ENCODE data around the gene TENM3.

The TENM3 gene

GRCh38 chr4:182604161-182604622, 361.0 kb downstream of the TENM3 start:
- TF ChIP-seq, protein P1, sequence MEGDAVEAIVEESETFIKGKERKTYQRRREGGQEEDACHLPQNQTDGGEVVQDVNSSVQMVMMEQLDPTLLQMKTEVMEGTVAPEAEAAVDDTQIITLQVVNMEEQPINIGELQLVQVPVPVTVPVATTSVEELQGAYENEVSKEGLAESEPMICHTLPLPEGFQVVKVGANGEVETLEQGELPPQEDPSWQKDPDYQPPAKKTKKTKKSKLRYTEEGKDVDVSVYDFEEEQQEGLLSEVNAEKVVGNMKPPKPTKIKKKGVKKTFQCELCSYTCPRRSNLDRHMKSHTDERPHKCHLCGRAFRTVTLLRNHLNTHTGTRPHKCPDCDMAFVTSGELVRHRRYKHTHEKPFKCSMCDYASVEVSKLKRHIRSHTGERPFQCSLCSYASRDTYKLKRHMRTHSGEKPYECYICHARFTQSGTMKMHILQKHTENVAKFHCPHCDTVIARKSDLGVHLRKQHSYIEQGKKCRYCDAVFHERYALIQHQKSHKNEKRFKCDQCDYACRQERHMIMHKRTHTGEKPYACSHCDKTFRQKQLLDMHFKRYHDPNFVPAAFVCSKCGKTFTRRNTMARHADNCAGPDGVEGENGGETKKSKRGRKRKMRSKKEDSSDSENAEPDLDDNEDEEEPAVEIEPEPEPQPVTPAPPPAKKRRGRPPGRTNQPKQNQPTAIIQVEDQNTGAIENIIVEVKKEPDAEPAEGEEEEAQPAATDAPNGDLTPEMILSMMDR (IDR thresholded peaks at IDR 0.05; ENCODE audit: low read depth, low read length, missing control alignments) = no peak
- no peak for DNase-seq (ENCODE audit: extremely low read depth, low read depth)
- H3K4me3 ChIP-seq (replicated peaks; ENCODE audit: low read depth, low read length) = no peak overlapping the region

GRCh38 chr4:182604953-182605352, 361.8 kb downstream of the TENM3 start:
- H3K4me3 ChIP-seq (replicated peaks; ENCODE audit: low read depth, low read length) = no peak overlapping the region
- TF ChIP-seq, protein P1 (IDR thresholded peaks at IDR 0.05; ENCODE audit: low read depth, low read length, missing control alignments) = no peak
- no peak for DNase-seq (ENCODE audit: extremely low read depth, low read depth)

DNA sequence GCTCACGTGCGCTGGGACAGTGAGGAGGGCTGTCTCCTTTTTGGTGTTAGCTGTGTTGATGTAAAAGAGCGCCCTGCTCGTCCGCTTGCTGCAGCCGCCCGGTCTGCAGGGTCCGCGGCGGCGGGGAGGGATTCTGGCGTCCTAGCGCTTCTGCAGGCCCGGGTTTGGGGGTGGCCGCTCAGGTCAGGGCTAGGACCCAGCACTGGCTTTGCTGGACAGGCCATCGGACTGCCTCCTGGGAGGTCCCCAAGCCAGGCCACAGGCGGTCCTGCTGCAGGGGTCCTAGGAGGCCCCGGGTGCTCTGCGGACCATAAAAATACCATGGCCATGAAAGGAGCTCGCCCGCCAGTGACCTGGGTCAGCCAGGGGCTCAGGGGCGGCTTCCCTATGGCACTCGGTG, 365.3 kb downstream of the TENM3 start:
- no peak for DNase-seq (ENCODE audit: extremely low read depth, low read depth)
- TF ChIP-seq, protein P1 (IDR thresholded peaks at IDR 0.05; ENCODE audit: low read depth, low read length, missing control alignments) = no peak
- no peak overlapping the region for H3K4me3 ChIP-seq (replicated peaks; ENCODE audit: low read depth, low read length)

DNA sequence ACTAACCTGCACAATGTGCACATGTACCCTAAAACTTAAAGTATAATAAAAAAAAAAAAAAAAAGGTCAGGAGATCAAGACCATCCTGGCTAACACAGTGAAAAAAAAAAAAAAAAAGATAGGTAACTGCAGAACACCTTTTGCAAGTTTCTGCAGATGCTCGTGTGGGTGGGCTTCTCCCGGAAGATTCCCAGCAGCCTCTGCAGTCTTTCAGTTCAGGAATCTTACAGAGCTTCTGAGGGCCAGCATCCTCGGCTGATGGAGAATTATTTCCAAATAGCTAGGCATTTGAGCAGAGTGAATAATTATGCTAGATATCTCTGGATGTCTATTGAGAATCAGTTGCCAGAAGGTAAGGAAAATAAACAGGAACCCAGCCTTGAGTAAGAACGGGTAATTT, 373.3 kb downstream of the TENM3 start:
- TF ChIP-seq, protein P1 (IDR thresholded peaks at IDR 0.05; ENCODE audit: low read depth, low read length, missing control alignments) = no peak
- no peak for DNase-seq (ENCODE audit: extremely low read depth, low read depth)
- no peak overlapping the region for H3K4me3 ChIP-seq (replicated peaks; ENCODE audit: low read depth, low read length)

- H3K4me3 ChIP-seq (replicated peaks; ENCODE audit: low read depth, low read length) = no peak overlapping the region
- TF ChIP-seq, protein P1 (IDR thresholded peaks at IDR 0.05; ENCODE audit: low read depth, low read length, missing control alignments) = no peak
- no peak for DNase-seq (ENCODE audit: extremely low read depth, low read depth)
These were observed 376.5 kb downstream of the TENM3 start for GRCh38 chr4:182619660-182620059.

DNA sequence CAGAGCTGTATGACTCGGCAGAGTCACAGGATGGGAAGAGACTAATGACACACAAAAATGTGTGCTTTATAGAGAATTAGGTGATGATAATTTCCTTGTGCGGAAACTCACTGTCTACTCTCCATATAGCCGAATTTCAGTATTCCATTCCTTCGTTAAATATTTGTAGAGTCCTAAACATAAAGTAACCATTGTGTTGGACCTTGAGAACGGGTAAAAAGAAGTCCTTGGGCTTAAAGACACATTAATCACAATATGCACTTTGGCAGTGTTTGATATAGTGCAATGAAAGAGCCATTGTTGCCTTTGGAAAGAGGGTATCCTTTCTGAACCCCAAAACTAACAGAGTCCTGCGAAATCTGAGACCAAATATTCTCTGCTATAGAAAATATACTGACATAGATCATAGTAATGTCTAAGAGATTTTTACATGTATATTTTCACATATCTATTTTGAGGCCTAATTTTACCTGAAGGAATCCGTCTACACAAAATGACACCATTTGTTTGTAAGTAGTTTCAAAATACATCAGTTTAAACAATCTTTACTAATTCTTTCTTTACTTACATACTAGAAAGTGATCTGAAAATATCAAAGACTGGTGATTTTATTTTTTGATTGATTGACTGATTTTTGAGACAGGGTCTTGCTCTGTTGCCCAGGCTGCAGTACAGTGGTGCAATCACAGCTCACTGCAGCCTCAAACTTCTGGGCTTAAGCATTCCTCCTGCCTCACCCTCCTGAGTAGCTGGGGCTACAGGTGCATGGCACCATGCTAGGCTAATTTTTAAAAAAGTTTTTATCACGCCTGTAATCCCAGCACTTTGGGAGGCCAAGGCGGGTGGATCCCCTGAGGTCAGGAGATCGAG, 377.1 kb downstream of the TENM3 start:
- no peak for DNase-seq (ENCODE audit: extremely low read depth, low read depth)
- H3K4me3 ChIP-seq (replicated peaks; ENCODE audit: low read depth, low read length) = no peak overlapping the region
- TF ChIP-seq, protein P1 (IDR thresholded peaks at IDR 0.05; ENCODE audit: low read depth, low read length, missing control alignments) = no peak

Measured in HFF-Myc (cell line).